ENCODE measurements around the gene TFF2. TPM values are rescaled to one million over a fixed set of nuclear protein-coding genes. Genes with fewer than 3 reads are reported as not detected.

The TFF2 gene
- total and polyA plus RNA-seq, 3 experiments from 2014 or later = not detected

- no peak overlapping the region for H3K27ac ChIP-seq (ENCODE audit: low read depth, low read length)
- H3K36me3 ChIP-seq (ENCODE audit: insufficient read depth, low read length) = no peaks in the 10 kb centered on the region
- ChIA-PET CTCF (interaction anchor here (2.6 kb wide), 1 partner anchor 39 kb away, joined by 7 read pairs; no protein-coding TSS in a partner anchor), POLR2A (no interaction called here)
- peaks cover 0 to 12% (median 2%) of the 10 kb centered on the region in 3 donors for H3K36me3 Mint-ChIP-seq
- H3K4me1 Mint-ChIP-seq = peaks cover 8 to 22% (median 10%) of the 10 kb centered on the region in 3 donors
- no peak for DNase-seq
- H3K4me3 ChIP-seq (ENCODE audit: low read length) = no peak overlapping the region
- H3K27ac Mint-ChIP-seq = no peak overlapping the region
- H3K4me1 ChIP-seq (ENCODE audit: insufficient read depth, low read length) = peaks cover 10% of the 10 kb centered on the region
- peaks cover 7% of the 10 kb centered on the region for H3K9me3 ChIP-seq (ENCODE audit: low read length)
- H3K27me3 Mint-ChIP-seq = peaks cover 0 to 2% of the 10 kb centered on the region in 2 donors
- H3K9me3 Mint-ChIP-seq = peaks cover 6 to 17% (median 13%) of the 10 kb centered on the region in 5 donors
- no peak overlapping the region for H3K4me3 Mint-ChIP-seq
- no peaks in the 10 kb centered on the region for H3K27me3 ChIP-seq (ENCODE audit: insufficient read depth, low read length, poor library complexity, severe bottlenecking)
These were observed 32.5 kb upstream of the TFF2 start for GRCh38 chr21:42383331-42383730.

DNA sequence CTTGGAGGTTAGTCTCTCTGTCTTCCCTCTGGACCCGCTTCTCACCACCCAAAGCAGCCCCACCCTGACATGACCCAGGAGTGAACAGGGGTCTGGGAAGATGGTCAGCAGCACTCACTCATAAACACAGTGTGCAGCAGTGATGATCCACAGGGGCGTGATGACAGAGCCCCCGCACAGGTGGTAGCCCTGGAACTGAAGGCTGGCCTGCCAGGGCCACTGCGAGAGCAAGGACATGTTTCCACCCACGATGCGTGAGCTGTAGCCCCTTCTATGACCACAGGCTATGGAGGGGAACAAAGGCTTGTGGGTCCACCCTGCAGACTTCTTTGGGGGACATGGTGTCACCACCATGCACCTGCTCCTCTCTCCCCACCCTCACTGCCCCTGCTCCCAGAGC lies 32.1 kb upstream of the TFF2 start:
- Mint-ChIP-seq H3K4me1 (peaks cover 8 to 22% (median 10%) of the 10 kb centered on the region in 3 donors), H3K27ac (no peak overlapping the region), H3K4me3 (no peak overlapping the region), H3K36me3 (peaks cover 0 to 12% (median 2%) of the 10 kb centered on the region in 3 donors), H3K9me3 (peaks cover 6 to 17% (median 13%) of the 10 kb centered on the region in 5 donors), H3K27me3 (peaks cover 0 to 2% of the 10 kb centered on the region in 2 donors)
- Histone ChIP-seq H3K27ac (ENCODE audit: low read depth, low read length) (no peak overlapping the region), H3K27me3 (ENCODE audit: insufficient read depth, low read length, poor library complexity, severe bottlenecking) (no peaks in the 10 kb centered on the region), H3K4me3 (ENCODE audit: low read length) (no peak overlapping the region), H3K36me3 (ENCODE audit: insufficient read depth, low read length) (no peaks in the 10 kb centered on the region), H3K9me3 (ENCODE audit: low read length) (peaks cover 7% of the 10 kb centered on the region), H3K4me1 (ENCODE audit: insufficient read depth, low read length) (peaks cover 10% of the 10 kb centered on the region)
- POLR2A ChIA-PET = no interaction called here
- CTCF ChIA-PET = interaction anchor here (2.1 to 2.6 kb wide), 3 partner anchors 20 to 67 kb away, joined by 7 to 27 read pairs (median 20); partner anchors contain the start of gene UBASH3A
- DNase-seq = no peak

DNA sequence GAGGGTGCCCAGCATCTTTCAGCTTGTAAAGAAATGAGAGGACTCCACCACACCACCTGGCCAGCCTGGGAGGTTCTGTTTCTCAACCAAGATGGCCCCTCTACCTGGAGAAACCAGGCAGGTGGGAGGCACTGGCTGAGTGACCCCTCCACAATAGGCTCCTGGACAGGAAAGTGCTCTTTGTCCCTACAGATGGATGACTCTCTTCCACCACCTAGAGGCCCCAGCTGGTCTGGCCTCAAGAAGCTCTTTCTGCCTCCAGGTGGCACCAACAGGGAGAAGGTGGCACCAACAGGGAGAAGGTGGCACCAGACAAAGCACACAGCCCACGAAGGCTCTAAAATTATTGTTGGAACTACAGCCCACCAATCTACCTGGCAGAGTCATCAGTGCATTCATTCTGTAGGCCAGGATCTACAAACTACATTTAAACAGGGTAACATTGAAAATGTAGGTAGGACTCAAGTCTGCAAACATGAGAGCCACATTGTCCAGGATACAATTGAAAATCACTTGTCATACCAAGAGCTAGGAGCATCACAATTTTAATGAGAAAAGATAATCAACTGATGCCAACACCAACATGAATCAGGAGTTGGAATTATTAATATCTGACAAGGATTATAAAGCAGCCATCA lies 30.7 kb upstream of the TFF2 start:
- H3K9me3 ChIP-seq (ENCODE audit: low read length) = peaks cover 7% of the 10 kb centered on the region
- no peaks in the 10 kb centered on the region for H3K27me3 ChIP-seq (ENCODE audit: insufficient read depth, low read length, poor library complexity, severe bottlenecking)
- H3K36me3 Mint-ChIP-seq = peaks cover 0 to 12% (median 0%) of the 10 kb centered on the region in 3 donors
- no peaks in the 10 kb centered on the region for H3K36me3 ChIP-seq (ENCODE audit: insufficient read depth, low read length)
- H3K4me3 ChIP-seq (ENCODE audit: low read length) = no peak overlapping the region
- peaks cover 0 to 1% of the 10 kb centered on the region in 2 donors for H3K27me3 Mint-ChIP-seq
- CTCF ChIA-PET = interaction anchor here (0.8 to 2.4 kb wide), 12 partner anchors 8 to 236 kb away, joined by 3 to 27 read pairs (median 4); partner anchors contain the start of gene UBASH3A
- peaks cover 6 to 17% (median 13%) of the 10 kb centered on the region in 5 donors for H3K9me3 Mint-ChIP-seq
- H3K4me3 Mint-ChIP-seq = no peak overlapping the region
- DNase-seq = peak in 2 of 5 donors; percentile 30 to 75
- H3K4me1 ChIP-seq (ENCODE audit: insufficient read depth, low read length) = peaks cover 10% of the 10 kb centered on the region
- H3K27ac Mint-ChIP-seq = peak overlapping the region in 1 of 8 donors; percentile 73
- POLR2A ChIA-PET = interaction anchor here (0.8 to 1.3 kb wide), 2 partner anchors 21 to 45 kb away, joined by 3 read pairs; no protein-coding TSS in a partner anchor
- H3K4me1 Mint-ChIP-seq = peaks cover 8 to 18% (median 8%) of the 10 kb centered on the region in 3 donors
- H3K27ac ChIP-seq (ENCODE audit: low read depth, low read length) = no peak overlapping the region

DNA sequence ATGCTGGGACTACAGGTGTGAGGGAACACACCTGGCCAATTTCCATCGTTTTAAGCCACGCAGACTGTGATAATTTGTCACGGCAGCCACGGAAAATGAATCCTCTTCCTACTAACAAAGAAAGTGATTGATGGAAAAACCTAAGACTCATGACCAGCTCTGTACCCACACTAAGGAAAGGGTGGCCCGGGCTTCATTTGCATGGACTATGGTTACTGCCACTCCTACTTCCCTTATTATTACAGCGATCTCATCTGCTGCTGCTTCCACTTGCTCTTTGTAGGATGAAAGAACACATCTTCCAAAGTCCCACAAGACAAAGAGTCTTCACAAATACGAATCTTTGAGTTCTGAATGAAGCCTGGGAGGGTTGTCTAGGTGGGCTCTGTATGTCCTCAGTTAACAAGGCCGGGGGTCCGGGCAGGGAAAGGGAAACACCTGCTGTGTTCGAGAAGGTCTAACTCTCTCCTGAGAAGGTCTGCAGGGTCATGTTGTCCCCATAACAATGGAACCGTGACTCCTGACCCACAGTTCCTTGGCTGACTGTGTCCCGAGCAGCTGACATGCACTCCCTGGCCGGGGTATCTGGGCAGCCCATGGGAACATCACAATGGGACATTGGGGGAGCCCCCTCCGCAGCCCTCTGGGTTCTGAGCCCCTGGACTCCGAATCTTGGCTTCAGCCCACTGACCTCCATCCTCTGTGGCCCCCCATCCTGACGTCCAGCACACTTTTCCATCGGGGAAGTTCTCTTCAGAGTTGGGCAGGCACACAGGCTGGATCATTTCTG lies 28.8 kb upstream of the TFF2 start:
- peaks cover 6 to 17% (median 10%) of the 10 kb centered on the region in 5 donors for H3K9me3 Mint-ChIP-seq
- H3K36me3 Mint-ChIP-seq = peaks cover 0 to 12% (median 0%) of the 10 kb centered on the region in 3 donors
- Histone ChIP-seq H3K9me3 (ENCODE audit: low read length) (peaks cover 7% of the 10 kb centered on the region), H3K27me3 (ENCODE audit: insufficient read depth, low read length, poor library complexity, severe bottlenecking) (no peaks in the 10 kb centered on the region), H3K27ac (ENCODE audit: low read depth, low read length) (no peak overlapping the region), H3K36me3 (ENCODE audit: insufficient read depth, low read length) (no peaks in the 10 kb centered on the region), H3K4me1 (ENCODE audit: insufficient read depth, low read length) (peaks cover 3% of the 10 kb centered on the region), H3K4me3 (ENCODE audit: low read length) (no peak overlapping the region)
- no peak overlapping the region for H3K4me3 Mint-ChIP-seq
- H3K27ac Mint-ChIP-seq = no peak overlapping the region
- ChIA-PET POLR2A (no interaction called here), CTCF (no interaction called here)
- H3K27me3 Mint-ChIP-seq = peaks cover 0 to 1% of the 10 kb centered on the region in 2 donors
- peak in 1 of 5 donors; percentile 14 for DNase-seq
- H3K4me1 Mint-ChIP-seq = peaks cover 0 to 11% (median 2%) of the 10 kb centered on the region in 3 donors

DNA sequence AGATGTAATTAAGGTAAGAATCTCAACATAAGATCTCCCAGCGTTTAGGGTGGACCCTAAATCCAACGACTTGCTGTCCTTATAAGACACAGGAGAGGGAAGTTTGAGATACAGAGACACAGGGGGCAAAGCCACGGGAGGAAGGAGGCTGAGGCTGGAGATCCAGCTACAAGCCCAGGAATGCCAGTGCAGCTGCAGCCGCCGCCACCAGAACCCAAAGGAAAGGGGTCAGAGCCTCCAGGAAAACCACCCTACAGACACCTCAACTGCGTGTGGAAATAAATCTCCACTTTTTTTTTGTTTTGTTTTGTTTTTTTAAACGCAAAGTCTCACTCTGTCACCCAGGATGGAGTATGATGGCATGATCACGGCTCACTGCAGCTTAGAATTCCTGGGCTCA lies 27.6 kb upstream of the TFF2 start:
- peaks cover 7% of the 10 kb centered on the region for H3K9me3 ChIP-seq (ENCODE audit: low read length)
- H3K4me3 Mint-ChIP-seq = no peak overlapping the region
- H3K4me3 ChIP-seq (ENCODE audit: low read length) = no peak overlapping the region
- H3K9me3 Mint-ChIP-seq = peaks cover 6 to 15% (median 10%) of the 10 kb centered on the region in 5 donors
- no peaks in the 10 kb centered on the region for H3K27me3 ChIP-seq (ENCODE audit: insufficient read depth, low read length, poor library complexity, severe bottlenecking)
- CTCF ChIA-PET = no interaction called here
- H3K4me1 ChIP-seq (ENCODE audit: insufficient read depth, low read length) = no peaks in the 10 kb centered on the region
- peaks cover 0 to 1% of the 10 kb centered on the region in 2 donors for H3K27me3 Mint-ChIP-seq
- no peak overlapping the region for H3K27ac ChIP-seq (ENCODE audit: low read depth, low read length)
- no peaks in the 10 kb centered on the region for H3K36me3 ChIP-seq (ENCODE audit: insufficient read depth, low read length)
- H3K4me1 Mint-ChIP-seq = peaks cover 0 to 4% (median 0%) of the 10 kb centered on the region in 3 donors
- peaks cover 0 to 12% (median 0%) of the 10 kb centered on the region in 3 donors for H3K36me3 Mint-ChIP-seq
- POLR2A ChIA-PET = no interaction called here
- DNase-seq = no peak
- no peak overlapping the region for H3K27ac Mint-ChIP-seq

DNA sequence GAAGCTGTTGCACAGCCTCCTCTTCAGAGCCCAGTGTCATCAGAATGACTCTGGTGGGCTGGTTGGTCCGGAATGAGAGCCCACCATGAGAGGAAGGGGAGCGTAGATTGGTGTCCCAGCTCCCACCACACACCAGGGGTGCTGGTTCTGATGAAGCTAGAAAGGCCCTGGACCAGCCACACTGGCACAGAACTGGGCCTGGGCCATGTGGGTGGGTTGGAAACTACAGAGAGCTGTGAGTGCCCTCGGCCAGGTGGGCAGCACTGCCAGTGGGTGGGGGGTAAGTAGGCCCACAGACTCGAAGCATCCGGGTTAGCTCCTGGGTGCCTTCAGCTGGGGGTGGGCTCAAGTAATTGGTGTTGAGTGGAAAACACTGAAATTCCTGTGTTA lies 27.2 kb upstream of the TFF2 start:
- H3K36me3 ChIP-seq (ENCODE audit: insufficient read depth, low read length) = no peaks in the 10 kb centered on the region
- Mint-ChIP-seq H3K4me3 (no peak overlapping the region), H3K4me1 (peaks cover 0 to 8% (median 0%) of the 10 kb centered on the region in 3 donors), H3K36me3 (peaks cover 0 to 12% (median 0%) of the 10 kb centered on the region in 3 donors), H3K27ac (no peak overlapping the region), H3K27me3 (peaks cover 0 to 1% of the 10 kb centered on the region in 2 donors), H3K9me3 (peaks cover 6 to 15% (median 10%) of the 10 kb centered on the region in 5 donors)
- CTCF ChIA-PET = no interaction called here
- peaks cover 7% of the 10 kb centered on the region for H3K9me3 ChIP-seq (ENCODE audit: low read length)
- POLR2A ChIA-PET = no interaction called here
- no peak overlapping the region for H3K27ac ChIP-seq (ENCODE audit: low read depth, low read length)
- no peaks in the 10 kb centered on the region for H3K27me3 ChIP-seq (ENCODE audit: insufficient read depth, low read length, poor library complexity, severe bottlenecking)
- no peak overlapping the region for H3K4me3 ChIP-seq (ENCODE audit: low read length)
- H3K4me1 ChIP-seq (ENCODE audit: insufficient read depth, low read length) = no peaks in the 10 kb centered on the region
- peak in 1 of 5 donors; percentile 13 for DNase-seq

DNA sequence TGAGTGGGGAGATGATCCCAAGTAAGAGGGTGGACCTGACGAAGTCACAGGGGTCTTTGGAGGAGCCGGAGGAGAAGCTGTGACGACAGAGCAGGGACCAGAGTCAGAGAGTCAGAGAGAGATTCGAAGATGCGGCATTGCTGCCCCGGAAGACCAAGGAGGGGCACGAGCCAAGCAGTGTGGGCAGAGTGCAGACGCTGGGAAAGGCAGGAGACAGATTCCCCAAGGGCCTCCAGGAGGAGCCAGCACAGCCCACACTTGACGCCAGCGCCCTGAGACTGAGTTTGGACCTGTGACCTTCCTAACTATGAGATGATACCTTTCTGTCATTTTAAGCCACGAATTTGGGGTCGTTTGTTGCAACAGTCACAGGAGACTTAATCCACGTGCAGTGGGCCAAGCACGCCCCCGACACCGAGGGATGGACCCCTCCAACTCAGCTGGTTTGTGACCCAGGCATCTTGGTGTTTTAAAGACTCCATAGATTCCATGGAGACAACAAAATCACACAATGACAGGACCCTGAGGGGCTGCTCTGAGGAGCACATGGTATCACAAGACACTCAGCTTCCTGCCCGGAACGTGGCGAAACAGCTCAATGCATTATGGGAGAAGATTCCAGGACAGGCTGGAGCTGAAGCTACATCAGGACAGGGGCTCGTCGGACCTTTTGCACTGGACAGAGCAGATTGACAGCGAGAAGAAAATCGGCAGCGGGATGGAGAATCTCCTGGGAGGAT lies 26.6 kb upstream of the TFF2 start:
- Histone ChIP-seq H3K36me3 (ENCODE audit: insufficient read depth, low read length) (no peaks in the 10 kb centered on the region), H3K9me3 (ENCODE audit: low read length) (peaks cover 7% of the 10 kb centered on the region), H3K4me1 (ENCODE audit: insufficient read depth, low read length) (no peaks in the 10 kb centered on the region), H3K4me3 (ENCODE audit: low read length) (no peak overlapping the region), H3K27ac (ENCODE audit: low read depth, low read length) (no peak overlapping the region), H3K27me3 (ENCODE audit: insufficient read depth, low read length, poor library complexity, severe bottlenecking) (no peaks in the 10 kb centered on the region)
- Mint-ChIP-seq H3K4me1 (peaks cover 0 to 9% (median 0%) of the 10 kb centered on the region in 3 donors), H3K36me3 (peaks cover 0 to 8% (median 0%) of the 10 kb centered on the region in 3 donors), H3K4me3 (no peak overlapping the region), H3K9me3 (peaks cover 6 to 12% (median 8%) of the 10 kb centered on the region in 5 donors), H3K27me3 (peaks cover 0 to 1% of the 10 kb centered on the region in 2 donors), H3K27ac (peak overlapping the region in 1 of 8 donors; percentile 23)
- POLR2A ChIA-PET = no interaction called here
- peak in 1 of 5 donors; percentile 32 for DNase-seq
- CTCF ChIA-PET = no interaction called here
